ENCODE measurements around the gene CDH3. TPM values are rescaled to one million over a fixed set of nuclear protein-coding genes. Genes with fewer than 3 reads are reported as not detected.

Gene CDH3
- total and polyA plus RNA-seq, 2 of the 13 experiments (the other 11 are each of a cell fraction or from before 2014, with no cell fraction given), result 0.11 TPM; not detected in 1

GRCh38 chr16:68744744-68745280 is 99.7 kb downstream of the CDH3 start (continued):
- TF ChIP-seq ZNF337 (CRISPR knock-in tag; IDR thresholded peaks at IDR 0.05; ENCODE audit: borderline replicate concordance, low read depth) (peak; percentile 95), ZNF564 (CRISPR knock-in tag; IDR thresholded peaks at IDR 0.05) (peak; percentile 66), RCOR2 (CRISPR knock-in tag; IDR thresholded peaks at IDR 0.05) (peak; percentile 90), SIX1 (CRISPR knock-in tag; IDR thresholded peaks at IDR 0.05; ENCODE audit: borderline replicate concordance) (peak; percentile 81), ZNF709 (CRISPR knock-in tag; IDR thresholded peaks at IDR 0.05) (no peak), ARID5B (CRISPR knock-in tag; IDR thresholded peaks at IDR 0.05) (peak; percentile 96), ZNF136 (CRISPR knock-in tag; IDR thresholded peaks at IDR 0.05; ENCODE audit: low read depth) (0 out of 2 replicates have a peak, but pooled peaks have one; percentile 92), REPIN1 (CRISPR knock-in tag; IDR thresholded peaks at IDR 0.05; ENCODE audit: borderline replicate concordance, low read depth) (peak; percentile 91; the same call in 1 of the 2 replicates), RELA (CRISPR knock-in tag; IDR thresholded peaks at IDR 0.05) (no peak), NR2C2 (CRISPR knock-in tag; IDR thresholded peaks at IDR 0.05; ENCODE audit: borderline replicate concordance) (peak; percentile 77; the same call in 1 of the 2 replicates), HMGXB4 (CRISPR knock-in tag; IDR thresholded peaks at IDR 0.05; ENCODE audit: borderline replicate concordance in 1 of 2, low read depth in 1 of 2) (peak; percentile 50 to 88; a peak in 2 of 4 replicates), ATF2 (CRISPR knock-in tag; IDR thresholded peaks at IDR 0.05) (peak; percentile 85), NR0B2 (CRISPR knock-in tag; IDR thresholded peaks at IDR 0.05) (peak; percentile 75; the same call in 1 of the 2 replicates), RARG (CRISPR knock-in tag; IDR thresholded peaks at IDR 0.05; ENCODE audit: low read depth) (no peak), TBX2 (CRISPR knock-in tag; IDR thresholded peaks at IDR 0.05; ENCODE audit: borderline replicate concordance) (peak; percentile 97), HNF1A (IDR thresholded peaks at IDR 0.05; ENCODE audit: low read depth) (peak; percentile 53), HNF1A (CRISPR knock-in tag; IDR thresholded peaks at IDR 0.05; ENCODE audit: borderline replicate concordance) (peak; percentile 66; the same call in 1 of the 2 replicates)
